Measurements from ENCODE around the gene CCDC159.
"Not testable (repeated sequence)": the region's sequence is repeated elsewhere in the genome, so short reads cannot be mapped to it uniquely, and the experiment has no call there.

The CCDC159 gene, protein sequence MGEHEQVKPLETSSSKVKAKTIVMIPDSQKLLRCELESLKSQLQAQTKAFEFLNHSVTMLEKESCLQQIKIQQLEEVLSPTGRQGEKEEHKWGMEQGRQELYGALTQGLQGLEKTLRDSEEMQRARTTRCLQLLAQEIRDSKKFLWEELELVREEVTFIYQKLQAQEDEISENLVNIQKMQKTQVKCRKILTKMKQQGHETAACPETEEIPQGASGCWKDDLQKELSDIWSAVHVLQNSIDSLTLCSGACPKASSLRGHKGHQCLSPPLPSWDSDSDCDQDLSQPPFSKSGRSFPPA

DNA sequence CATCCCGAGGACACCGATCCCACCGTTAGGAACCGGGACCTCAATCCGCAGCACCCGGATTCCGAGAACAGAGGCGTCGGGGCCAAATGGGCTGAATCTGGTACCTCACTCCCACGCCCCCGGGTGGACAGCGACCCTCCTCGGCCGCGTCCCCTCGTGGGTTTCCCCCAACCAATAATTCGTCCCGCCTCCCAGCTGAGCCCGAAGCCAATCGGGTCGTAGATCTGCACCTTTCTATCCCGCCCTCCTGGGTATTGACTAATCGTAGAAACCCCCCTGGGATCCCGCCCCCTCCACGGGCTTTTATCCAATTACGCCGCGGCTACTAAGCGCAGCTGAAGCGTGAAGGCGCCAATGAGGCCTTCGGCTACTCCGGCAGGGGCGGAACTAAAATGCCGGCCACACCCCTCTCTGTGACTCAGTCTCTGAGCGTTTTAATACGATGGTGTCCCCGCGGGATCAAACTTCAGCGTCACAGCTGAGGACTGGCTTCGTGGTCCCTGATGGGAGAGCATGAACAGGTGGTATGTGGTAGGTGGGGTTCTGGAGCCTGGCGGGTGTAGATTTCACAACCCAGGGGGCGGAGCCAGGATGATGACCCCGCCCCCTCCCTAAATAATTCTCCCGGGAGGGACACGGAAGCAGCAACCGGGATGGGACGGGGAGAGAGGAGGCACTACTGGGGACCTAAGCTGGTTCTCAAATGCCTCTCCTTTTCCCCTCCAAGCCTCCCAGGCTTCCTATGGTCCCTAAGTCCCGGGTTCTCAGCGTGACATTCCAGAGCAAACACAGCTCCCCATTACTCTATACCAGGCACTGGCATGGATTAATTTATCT lies at the start of gene CCDC159, which contains the start of gene TMEM205:
CCDC159 (plus strand) TSS at position 416 of the 837 bp plus-strand sequence; CDS start at position 504, 88 bp downstream.
TMEM205 (minus strand) TSS at position 165 of the 837 bp plus-strand sequence. CDS start 649 bp downstream, outside the sequence.
- peak; percentile 94 for DNase-seq (ENCODE audit: low spot score)

- no peak for DNase-seq (ENCODE audit: low spot score)
These were observed 46.1 kb upstream of the CCDC159 start for GRCh38 chr19:11299946-11300810.

- DNase-seq (ENCODE audit: low spot score) = no peak
These were observed 45.6 kb upstream of the CCDC159 start for GRCh38 chr19:11300811-11301120.

DNA sequence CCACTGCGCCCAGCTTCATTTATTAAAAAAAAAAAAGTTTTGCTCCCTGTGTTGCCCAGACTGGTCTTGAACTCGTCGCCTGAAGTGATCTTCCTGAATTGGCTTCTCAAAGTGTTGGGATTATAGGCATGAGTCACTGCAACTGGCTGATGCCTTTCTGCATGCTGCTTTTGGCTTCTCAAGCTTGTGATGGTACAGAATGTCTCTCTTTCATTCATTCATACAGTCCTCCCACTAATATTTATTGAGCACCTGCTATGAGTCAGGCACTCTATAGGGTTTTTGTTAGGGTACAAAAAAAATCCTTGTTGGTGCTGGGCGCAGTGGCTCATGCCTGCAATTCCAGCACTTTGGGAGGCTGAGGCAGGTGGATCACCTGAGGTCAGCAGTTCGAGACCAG lies 41.4 kb upstream of the CCDC159 start:
- DNase-seq (ENCODE audit: low spot score) = peak; percentile 20

- DNase-seq (ENCODE audit: low spot score) = no peak
These were observed 40.0 kb upstream of the CCDC159 start for GRCh38 chr19:11306337-11306736.

GRCh38 chr19:11320278-11320995 lies 25.9 kb upstream of the CCDC159 start:
- not testable (repeated sequence) for DNase-seq (ENCODE audit: low spot score)

DNA sequence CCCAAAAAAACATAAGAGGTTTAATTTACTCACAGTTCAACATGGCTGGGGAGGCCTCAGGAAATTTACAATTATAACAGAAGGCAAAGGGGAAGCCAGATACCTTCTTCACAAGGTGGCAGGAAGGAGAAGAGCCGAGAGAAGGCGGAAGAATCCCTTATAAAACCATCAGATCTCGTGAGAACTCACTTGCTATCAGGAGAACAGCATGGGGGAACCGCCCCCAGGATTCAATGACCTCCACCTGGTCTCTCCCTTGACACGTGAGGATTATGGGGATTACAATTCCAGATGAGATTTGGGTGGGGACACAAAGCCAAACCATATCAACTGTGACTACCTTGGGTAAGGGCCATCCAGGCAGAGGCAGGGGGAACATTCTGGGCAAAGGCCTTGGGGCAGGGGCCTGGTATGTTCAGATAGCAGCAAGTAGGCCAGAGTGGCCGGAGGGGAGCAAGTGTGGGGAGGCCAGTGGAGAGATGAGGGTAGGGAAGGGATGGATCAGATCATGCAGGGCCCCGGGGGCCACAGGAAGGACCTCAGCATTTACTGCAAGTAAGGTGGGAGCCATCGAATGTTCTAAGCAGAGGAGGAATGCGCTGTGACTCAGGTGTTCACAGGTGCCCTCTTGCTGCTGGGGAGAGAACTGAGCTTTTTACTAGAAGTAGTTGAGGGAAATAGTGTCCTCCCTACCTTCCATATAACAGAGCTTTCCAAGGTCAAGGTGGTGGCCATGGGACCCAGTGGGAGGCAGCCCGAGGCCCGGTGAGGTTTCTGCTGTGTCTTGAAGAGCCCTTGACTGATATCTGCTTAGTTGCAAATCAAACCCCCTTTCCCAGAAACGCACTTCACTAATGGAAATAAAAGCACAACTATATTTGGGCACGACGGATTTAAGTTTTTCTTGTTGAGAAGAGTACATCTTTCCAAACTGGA lies 24.9 kb upstream of the CCDC159 start:
- no peak for DNase-seq (ENCODE audit: low spot score)

DNA sequence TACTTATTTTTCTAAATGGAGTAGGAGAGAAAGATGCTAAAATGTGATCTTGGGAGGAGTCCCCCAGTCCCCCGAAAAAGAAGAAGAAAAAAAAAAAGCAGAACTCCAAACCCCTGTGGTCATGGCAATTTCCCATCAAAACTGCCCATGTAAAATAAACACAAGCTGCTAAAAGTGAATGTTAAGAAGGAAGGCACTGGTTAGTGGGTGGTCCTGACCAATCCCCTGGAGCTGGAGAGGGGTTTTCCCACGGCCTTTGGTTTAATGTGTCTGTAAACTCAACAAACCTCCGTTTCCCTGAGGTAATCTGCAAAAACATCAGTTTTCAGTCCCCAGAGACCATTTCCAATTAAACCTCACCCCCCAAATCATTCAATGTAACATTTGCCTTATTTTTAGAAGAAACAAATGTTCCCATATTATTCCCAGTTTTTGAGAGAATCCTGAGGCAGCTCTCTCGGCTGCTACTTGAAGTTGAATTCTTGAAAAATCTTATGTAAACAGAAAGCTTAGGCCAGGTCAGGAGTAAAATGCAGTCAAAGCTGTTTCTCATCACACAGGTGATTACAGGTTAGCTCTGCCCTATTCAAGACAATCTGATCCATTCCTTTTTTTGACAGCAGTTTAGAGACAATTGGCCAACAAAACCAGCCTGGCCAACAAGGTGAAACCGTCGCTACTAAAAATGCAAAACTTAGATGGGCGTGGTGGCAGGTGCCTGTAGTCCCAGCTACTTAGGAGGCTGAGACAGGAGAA lies 23.9 kb upstream of the CCDC159 start:
- DNase-seq (ENCODE audit: low spot score) = no peak

DNA sequence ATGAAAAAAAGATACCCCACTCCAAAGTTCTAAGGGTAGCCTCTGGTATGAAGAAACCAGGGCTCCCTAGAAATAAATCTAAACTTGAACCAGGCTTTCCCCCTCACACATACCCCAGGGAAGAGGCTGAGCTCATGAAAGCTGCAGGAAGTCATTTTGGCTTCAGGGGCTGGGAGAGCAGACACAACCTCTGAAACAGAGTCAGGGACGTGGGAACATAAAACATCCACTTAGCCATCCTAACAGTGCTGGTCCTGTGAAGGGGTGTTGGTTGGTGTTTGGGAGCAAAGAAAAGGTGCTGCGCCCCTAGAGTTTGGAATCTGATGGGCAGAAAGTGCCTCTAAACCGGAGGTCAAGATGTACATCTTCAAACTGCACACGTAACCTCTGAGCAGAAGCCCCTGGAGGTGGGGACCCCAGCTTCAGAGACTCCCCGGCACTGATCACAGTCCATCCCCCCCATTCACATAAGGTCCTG lies 22.7 kb upstream of the CCDC159 start:
- no peak for DNase-seq (ENCODE audit: low spot score)

DNA sequence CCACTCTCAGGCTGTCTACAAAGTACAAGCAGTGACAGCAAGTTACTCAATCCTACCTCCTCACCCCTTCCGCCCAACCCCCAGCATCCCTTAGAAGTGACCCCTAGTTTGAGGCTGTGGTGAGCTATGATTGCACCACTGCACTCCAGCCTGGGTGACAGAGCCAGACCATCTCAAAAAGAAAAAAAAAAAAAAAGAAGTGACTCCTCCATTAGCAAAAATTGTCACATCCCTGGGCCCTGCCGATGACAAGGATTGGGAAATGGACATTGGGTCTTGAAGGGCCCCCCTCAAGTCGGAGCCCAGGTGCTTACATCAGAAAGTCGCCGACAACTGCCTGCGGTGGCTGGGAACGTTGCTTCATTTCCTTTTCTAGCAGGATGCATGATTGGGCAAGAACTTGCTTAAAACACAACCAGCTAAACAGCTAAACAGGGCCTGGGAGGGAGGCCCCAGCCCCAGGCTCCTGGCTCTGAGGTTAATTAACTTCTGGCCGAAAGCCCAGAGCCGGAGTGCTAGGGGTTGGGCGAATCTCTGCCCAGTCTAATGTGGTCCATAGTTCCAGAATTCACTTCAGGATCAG lies 22.1 kb upstream of the CCDC159 start:
- DNase-seq (ENCODE audit: low spot score) = peak; percentile 57

GRCh38 chr19:11324748-11325389 lies 21.4 kb upstream of the CCDC159 start:
- no peak for DNase-seq (ENCODE audit: low spot score)

GRCh38 chr19:11325544-11325943 lies 20.8 kb upstream of the CCDC159 start:
- DNase-seq (ENCODE audit: low spot score) = no peak

DNA sequence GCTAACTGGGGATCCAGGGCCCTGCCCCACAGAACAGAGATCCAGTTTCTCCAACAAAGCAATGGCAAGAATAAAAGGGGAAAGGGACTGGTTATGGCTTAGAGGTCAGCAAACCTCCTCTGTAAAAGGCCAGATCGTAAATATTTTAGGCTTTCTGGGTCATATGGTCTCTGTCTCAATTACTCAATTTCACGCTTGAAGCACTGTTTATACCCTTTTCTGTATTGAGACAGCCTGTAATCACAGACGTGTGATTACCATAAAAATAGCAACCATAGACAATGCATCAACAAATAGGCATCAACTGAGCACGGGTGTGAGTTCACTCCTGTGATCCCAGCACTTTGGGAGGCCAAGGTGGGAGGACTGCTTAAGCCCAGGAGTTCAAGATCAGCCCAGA lies 16.2 kb upstream of the CCDC159 start:
- no peak for DNase-seq (ENCODE audit: low spot score)

GRCh38 chr19:11331502-11331901 lies 14.8 kb upstream of the CCDC159 start:
- DNase-seq (ENCODE audit: low spot score) = no peak

GRCh38 chr19:11332822-11333221 lies 13.5 kb upstream of the CCDC159 start:
- DNase-seq (ENCODE audit: low spot score) = no peak

DNA sequence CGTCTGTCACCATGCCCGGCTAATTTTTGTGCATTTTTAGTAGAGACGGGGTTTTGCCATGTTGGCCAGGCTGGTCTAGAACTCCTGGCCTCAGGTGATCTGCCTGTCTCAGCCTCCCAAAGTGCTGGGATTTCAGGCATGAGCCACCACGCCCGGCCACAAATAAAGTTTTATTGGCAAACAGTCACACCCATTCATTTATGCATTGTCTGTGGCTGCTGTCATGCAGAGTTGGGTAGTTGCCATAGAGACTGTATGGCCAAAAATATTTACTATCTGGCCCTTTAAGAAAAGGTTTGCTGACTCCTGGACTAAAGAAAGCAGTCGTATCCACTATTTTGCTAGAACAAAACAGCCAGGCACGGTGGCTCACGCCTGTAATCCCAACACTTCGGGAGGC lies 12.5 kb upstream of the CCDC159 start:
- DNase-seq (ENCODE audit: low spot score) = not testable (repeated sequence)

DNA sequence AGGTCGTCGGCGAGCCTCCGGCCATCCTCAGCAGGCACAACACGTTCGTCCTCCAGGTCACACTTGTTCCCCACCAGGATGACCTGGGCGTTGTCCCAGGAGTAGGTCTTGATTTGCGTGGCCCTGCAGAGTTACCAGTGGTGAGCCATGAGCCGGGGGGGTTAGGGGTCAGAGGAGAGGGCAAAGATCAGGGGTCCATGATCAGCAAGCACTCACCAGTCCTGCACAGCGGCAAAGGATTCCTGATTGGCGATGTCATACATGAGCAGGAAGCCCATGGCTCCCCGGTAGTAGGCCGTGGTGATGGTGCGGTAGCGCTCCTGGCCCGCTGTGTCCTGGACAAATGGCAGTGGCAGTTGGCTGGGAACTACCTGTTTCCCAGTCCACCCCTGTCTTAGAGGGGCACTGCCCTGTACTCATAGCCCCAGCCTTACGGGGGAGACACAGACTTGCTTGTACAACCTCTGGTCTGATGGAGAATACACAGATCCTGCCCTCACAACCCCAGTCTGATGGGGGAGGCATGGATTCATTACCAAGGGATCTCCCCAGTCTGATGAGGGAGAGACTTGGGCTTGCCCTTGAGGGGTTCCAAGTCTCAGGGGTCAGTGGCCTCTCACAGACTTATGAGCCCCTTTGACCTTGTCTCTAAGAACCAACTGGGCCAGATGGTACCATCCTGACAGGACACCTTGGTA lies 10.7 kb upstream of the CCDC159 start:
- no peak for DNase-seq (ENCODE audit: low spot score)

DNA sequence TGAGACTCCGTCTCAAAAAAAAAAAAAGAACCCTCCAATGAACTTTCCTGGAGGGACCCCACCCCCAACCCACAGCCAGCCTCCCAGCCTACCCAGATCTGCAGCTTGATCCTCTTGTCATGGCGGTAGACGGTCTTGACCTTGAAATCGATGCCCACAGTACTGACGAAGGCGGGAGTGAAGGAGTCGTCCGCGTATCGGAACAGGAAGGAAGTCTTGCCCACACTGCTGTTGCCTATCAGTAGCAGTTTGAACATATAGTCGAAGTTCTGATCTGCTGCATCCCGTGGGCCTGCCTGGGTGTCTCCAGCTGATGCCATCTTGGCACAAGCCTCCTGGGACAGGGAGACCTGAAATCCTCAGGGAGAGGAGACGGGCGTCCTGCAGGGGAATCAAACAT lies 9.2 kb upstream of the CCDC159 start:
- DNase-seq (ENCODE audit: low spot score) = no peak

All from COLO829 (cell line).